GM21529 (cell line): ENCODE data around the gene PDLIM3.
"Not testable (repeated sequence)": the region's sequence is repeated elsewhere in the genome, so short reads cannot be mapped to it uniquely, and the experiment has no call there.

ENCODE experiments used
- ATAC-seq: cut with Tn5 transposase; IDR thresholded peaks from one replicate; pipeline ENCODE4 v1.9.1; 2021; ENCODE audit not compliant: unreplicated experiment

PDLIM3 gene

GRCh38 chr4:185522451-185522850 lies 12.9 kb downstream of the PDLIM3 start:
- no peak for ATAC-seq

- no peak for ATAC-seq
Observed at GRCh38 chr4:185520119-185520518, 15.2 kb downstream of the PDLIM3 start.

GRCh38 chr4:185518494-185518893 lies 16.8 kb downstream of the PDLIM3 start:
- no peak for ATAC-seq

GRCh38 chr4:185518069-185518468 lies 17.2 kb downstream of the PDLIM3 start:
- ATAC-seq, result no peak

GRCh38 chr4:185515248-185515647 lies 20.1 kb downstream of the PDLIM3 start:
- ATAC-seq, result no peak

- ATAC-seq, result no peak
Observed at GRCh38 chr4:185514182-185514697, 21.1 kb downstream of the PDLIM3 start.

- ATAC-seq, result no peak
Observed at GRCh38 chr4:185513489-185514181, 21.7 kb downstream of the PDLIM3 start.

GRCh38 chr4:185512516-185512915 lies 22.8 kb downstream of the PDLIM3 start:
- no peak for ATAC-seq

- not testable (repeated sequence) for ATAC-seq
Observed at GRCh38 chr4:185511243-185511642, 24.1 kb downstream of the PDLIM3 start.

- no peak for ATAC-seq
Observed at GRCh38 chr4:185510806-185511205, 24.5 kb downstream of the PDLIM3 start.

- no peak for ATAC-seq
Observed at GRCh38 chr4:185508181-185508580, 27.1 kb downstream of the PDLIM3 start.

GRCh38 chr4:185506422-185506821 lies 28.9 kb downstream of the PDLIM3 start:
- ATAC-seq, result no peak

- ATAC-seq, result no peak
Observed at GRCh38 chr4:185504098-185505047, 30.9 kb downstream of the PDLIM3 start.

GRCh38 chr4:185502386-185502785 lies 32.9 kb downstream of the PDLIM3 start:
- no peak for ATAC-seq

GRCh38 chr4:185500576-185500975 lies 34.7 kb downstream of the PDLIM3 start:
- ATAC-seq, result no peak

- no peak for ATAC-seq
Observed at GRCh38 chr4:185500035-185500434, 35.3 kb downstream of the PDLIM3 start.

GRCh38 chr4:185488650-185489049 lies 46.7 kb downstream of the PDLIM3 start:
- ATAC-seq, result no peak

GRCh38 chr4:185481401-185481800 lies 53.9 kb downstream of the PDLIM3 start:
- no peak for ATAC-seq

GRCh38 chr4:185480016-185480732 lies 55.1 kb downstream of the PDLIM3 start:
- peak; percentile 28 for ATAC-seq

- ATAC-seq, result peak; percentile 93
Observed at GRCh38 chr4:185479507-185479971, 55.8 kb downstream of the PDLIM3 start.

GRCh38 chr4:185473247-185473646 lies 62.1 kb downstream of the PDLIM3 start:
- ATAC-seq, result no peak
